ENCODE results near the gene OTX2. TPM values are rescaled to one million over a fixed set of nuclear protein-coding genes. Genes with fewer than 3 reads are reported as not detected.

OTX2 gene
- total RNA-seq (2021; ENCODE audit: unreplicated experiment) = not detected
- not detected for polyA plus RNA-seq (2012; ENCODE audit: insufficient read length)
- Bru-seq, nascent RNA = not detected
- BruChase-seq, experiment 1, labeled RNA remaining after a 2-hour chase = not detected
- BruChase-seq, experiment 2, labeled RNA remaining after a 6-hour chase = not detected
- long read RNA-seq = 0 reads

- no peak within 1 kb of the TSS for H3K4me3 ChIP-seq (ENCODE audit: low read depth in 2 of 2, low read length in 2 of 2)
- no peak for ATAC-seq
- no peak for DNase-seq (ENCODE audit: low read depth, low spot score)
- no TSS peak for BruUV-seq (replicated peaks)
- no peaks in the 10 kb centered on the region for H3K4me1 ChIP-seq (ENCODE audit: control insufficient read depth, insufficient read depth, low read length)
- no peak within 1 kb of the TSS for H3K27ac ChIP-seq (ENCODE audit: low read length)
- ChIA-PET POLR2A (no interaction called here), CTCF (no interaction called here)
- TF ChIP-seq TCF7L2 (IDR thresholded peaks at IDR 0.05; ENCODE audit: low read depth, low read length) = no peak
- in situ Hi-C loops (cut with HindIII; ENCODE audit: low pct_unique_long_range_greater_than_20kb, low sequenced_read_pairs) (no loop called here), intact Hi-C loops (cut with micrococcal nuclease; ENCODE audit: unreplicated experiment) (no loop called here)
- H3K36me3 ChIP-seq (ENCODE audit: control insufficient read depth, insufficient read depth, low read length) = no peaks in the 10 kb centered on the region
- H3K27me3 ChIP-seq (ENCODE audit: control insufficient read depth, insufficient read depth, low read length) = peaks cover 13% of the 10 kb centered on the region
- no peaks in the 10 kb centered on the region for H3K9me3 ChIP-seq (ENCODE audit: control insufficient read depth, insufficient read depth, low read depth, low read length)
These were observed at the start of gene OTX2 for GRCh38 chr14:56810147-56810719. OTX2 (minus strand) TSS chr14:56810479; CDS start chr14:56805456, 5,023 bp downstream.

GRCh38 chr14:56858422-56858821 is 48.1 kb upstream of the OTX2 start:
- ATAC-seq = no peak
- Histone ChIP-seq H3K4me1 (ENCODE audit: control insufficient read depth, insufficient read depth, low read length) (no peaks in the 10 kb centered on the region), H3K36me3 (ENCODE audit: control insufficient read depth, insufficient read depth, low read length) (no peaks in the 10 kb centered on the region), H3K27ac (ENCODE audit: low read length) (no peak overlapping the region), H3K4me3 (ENCODE audit: low read depth in 2 of 2, low read length in 2 of 2) (no peak overlapping the region), H3K27me3 (ENCODE audit: control insufficient read depth, insufficient read depth, low read length) (peaks cover 7% of the 10 kb centered on the region), H3K9me3 (ENCODE audit: control insufficient read depth, insufficient read depth, low read depth, low read length) (no peaks in the 10 kb centered on the region)
- CTCF ChIA-PET = no interaction called here
- intact Hi-C loops (cut with micrococcal nuclease; ENCODE audit: unreplicated experiment) = no loop called here
- TF ChIP-seq SIN3A (IDR thresholded peaks at IDR 0.05; ENCODE audit: borderline replicate concordance, insufficient read depth, low read depth, low read length) (no peak), CTCF (IDR thresholded peaks at IDR 0.05) (no peak), REST (IDR thresholded peaks at IDR 0.05; ENCODE audit: insufficient read depth in 1 of 2, low read depth in 2 of 2, low read length in 1 of 2) (no peak), POLR2AphosphoS5 (IDR thresholded peaks at IDR 0.05; ENCODE audit: low read depth, low read length) (no peak), TCF7L2 (IDR thresholded peaks at IDR 0.05; ENCODE audit: low read depth, low read length) (no peak)
- BruUV-seq (replicated peaks) = no TSS peak
- in situ Hi-C loops (cut with HindIII; ENCODE audit: low pct_unique_long_range_greater_than_20kb, low sequenced_read_pairs) = no loop called here
- no peak for DNase-seq (ENCODE audit: low read depth, low spot score)
- POLR2A ChIA-PET = no interaction called here

- ATAC-seq (no peak), DNase-seq (ENCODE audit: low read depth, low spot score) (no peak)
- intact Hi-C loops (cut with micrococcal nuclease; ENCODE audit: unreplicated experiment) (no loop called here), in situ Hi-C loops (cut with HindIII; ENCODE audit: low pct_unique_long_range_greater_than_20kb, low sequenced_read_pairs) (no loop called here)
- Histone ChIP-seq H3K4me1 (ENCODE audit: control insufficient read depth, insufficient read depth, low read length) (no peaks in the 10 kb centered on the region), H3K9me3 (ENCODE audit: control insufficient read depth, insufficient read depth, low read depth, low read length) (no peaks in the 10 kb centered on the region), H3K27ac (ENCODE audit: low read length) (no peak overlapping the region), H3K4me3 (ENCODE audit: low read depth in 2 of 2, low read length in 2 of 2) (no peak overlapping the region), H3K36me3 (ENCODE audit: control insufficient read depth, insufficient read depth, low read length) (no peaks in the 10 kb centered on the region), H3K27me3 (ENCODE audit: control insufficient read depth, insufficient read depth, low read length) (peaks cover 7% of the 10 kb centered on the region)
- no peak for TF ChIP-seq REST (IDR thresholded peaks at IDR 0.05; ENCODE audit: insufficient read depth in 1 of 2, low read depth in 2 of 2, low read length in 1 of 2)
- no peak for TF ChIP-seq CTCF (IDR thresholded peaks at IDR 0.05)
- no peak for TF ChIP-seq SIN3A (IDR thresholded peaks at IDR 0.05; ENCODE audit: borderline replicate concordance, insufficient read depth, low read depth, low read length)
- no TSS peak for BruUV-seq (replicated peaks)
- POLR2A ChIA-PET = no interaction called here
- CTCF ChIA-PET = no interaction called here
These were observed 46.9 kb upstream of the OTX2 start for GRCh38 chr14:56857216-56857615.

Data from Panc1 (cell line).